ELR (cell line): ENCODE data around the gene KCNB1.
"Not testable (repeated sequence)": the region's sequence is repeated elsewhere in the genome, so short reads cannot be mapped to it uniquely, and the experiment has no call there.

Source experiments
- DNase-seq: peaks from one replicate; pipeline ENCODE4 v3.0.0-alpha.2; 2015; ENCODE audit warnings: low read depth

Gene KCNB1

DNA sequence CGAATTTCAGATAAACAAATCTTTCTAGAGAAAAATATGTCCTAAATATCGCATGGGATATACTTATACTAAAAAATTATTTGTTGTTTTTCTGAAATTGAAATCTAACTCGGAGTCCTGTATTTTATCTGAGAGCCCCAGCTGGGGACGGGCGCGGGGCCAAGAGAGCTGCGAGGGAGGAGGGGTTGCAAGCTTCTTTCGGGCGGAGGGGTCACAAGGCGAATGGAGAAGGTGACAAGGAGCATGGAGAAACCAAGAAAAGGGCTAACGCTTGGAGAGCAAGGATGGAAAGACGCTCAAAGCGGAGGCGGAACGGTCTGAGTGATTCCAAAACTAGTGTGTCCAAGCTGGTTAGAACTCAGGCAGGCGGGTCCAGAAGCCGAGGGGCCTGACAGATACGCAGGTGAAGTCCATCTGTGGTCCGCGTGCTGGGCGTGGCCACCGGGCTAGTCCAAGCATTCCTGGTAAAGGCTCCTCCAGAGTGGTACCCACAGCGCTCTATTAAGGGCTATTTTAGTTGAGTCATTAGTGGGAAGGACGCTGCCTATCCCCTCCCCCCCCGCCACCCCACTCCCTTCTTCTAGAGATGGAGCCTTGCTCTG, 163.2 kb downstream of the KCNB1 start:
- DNase-seq, result no peak

DNA sequence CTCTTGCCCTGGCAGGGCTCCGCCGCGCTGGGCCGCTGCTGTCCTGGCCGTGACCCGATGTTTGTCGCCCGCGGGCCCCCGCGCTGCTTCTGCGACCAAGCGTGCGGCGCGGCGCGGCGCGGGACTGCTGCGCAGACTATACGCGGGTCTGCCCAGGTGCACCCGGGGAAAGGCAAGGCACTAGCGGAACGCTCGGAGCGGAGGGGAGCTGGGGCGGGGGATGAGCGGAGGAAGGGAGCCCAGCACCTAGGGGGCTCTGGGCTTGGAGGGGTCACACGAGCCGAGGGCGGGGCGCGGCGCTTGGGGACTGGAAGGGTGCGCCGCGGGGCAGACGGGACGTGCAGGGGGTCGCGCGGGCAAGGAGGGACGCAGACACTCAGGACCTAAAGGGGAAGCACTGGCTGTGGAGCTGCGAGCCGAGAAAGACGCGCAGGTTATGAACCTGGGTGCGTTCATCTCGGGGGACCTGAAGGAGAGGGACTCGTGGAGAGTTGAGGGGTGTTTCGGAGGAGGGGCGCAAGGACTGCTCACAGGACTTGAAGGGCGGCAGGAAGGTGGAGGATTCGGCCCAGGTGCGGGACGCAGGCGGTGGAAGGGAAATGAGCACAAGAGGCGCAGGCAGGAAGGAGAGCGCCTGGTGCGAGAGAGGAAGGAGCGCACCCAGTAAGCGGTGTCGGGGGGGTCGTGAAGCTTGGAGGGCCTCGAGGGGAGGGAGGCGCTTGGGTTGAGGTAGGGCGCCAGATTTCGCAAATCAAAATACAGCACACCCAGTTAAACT, 163.8 kb downstream of the KCNB1 start:
- no peak for DNase-seq

DNA sequence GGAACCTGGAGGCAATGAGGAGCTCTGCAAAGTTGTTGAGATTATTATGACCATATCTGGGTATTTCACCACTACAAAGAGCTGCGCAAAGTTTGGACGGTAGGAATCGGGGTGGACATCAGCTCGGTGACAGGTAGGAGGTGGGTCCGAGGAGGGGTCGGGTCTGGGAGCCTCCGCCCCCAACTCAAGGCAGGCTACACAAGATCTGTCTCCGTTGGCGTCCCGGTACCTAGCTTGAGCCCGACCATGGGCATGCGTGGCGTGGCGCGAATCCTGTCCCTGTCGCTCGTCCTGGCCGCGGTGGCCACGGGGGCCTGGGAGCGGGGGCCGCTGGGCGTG, 164.4 kb downstream of the KCNB1 start:
- no peak for DNase-seq

DNA sequence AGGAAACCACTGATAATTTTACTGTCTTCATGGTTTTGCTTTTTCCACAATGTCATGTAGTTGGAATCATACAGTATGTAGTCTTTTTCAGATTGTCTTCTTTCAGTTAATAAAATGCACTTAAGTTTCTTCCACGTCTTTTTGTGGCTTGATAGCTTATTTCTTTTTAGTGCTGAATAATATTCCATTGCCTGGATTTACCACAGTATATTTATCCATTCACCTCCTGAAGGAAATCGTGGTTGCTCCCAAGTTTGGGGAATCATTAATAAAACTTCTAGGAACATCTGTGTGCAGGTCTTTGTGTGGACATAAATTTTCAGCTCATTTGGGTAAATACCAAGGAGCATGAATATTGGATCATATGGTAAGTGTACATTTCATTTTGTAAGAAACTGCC, 165.8 kb downstream of the KCNB1 start:
- DNase-seq, result no peak

DNA sequence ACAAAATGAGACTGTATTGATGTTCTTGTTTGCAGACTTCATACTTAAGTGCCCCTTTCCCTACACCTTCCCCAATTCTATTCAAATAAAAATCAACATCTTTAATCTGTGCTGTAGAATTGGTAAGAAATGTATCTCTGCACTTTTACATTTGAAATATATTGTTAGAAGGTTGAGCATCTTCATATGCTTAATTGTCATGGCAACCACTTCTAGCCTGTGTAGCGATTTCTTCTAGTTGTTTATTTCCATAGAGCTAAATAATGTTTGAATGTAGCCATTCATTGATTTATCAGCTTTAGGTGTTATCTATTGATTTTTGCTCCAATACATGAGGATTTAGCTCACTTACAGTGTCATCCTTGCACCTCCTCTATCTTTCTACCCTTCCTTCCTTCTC, 166.9 kb downstream of the KCNB1 start:
- DNase-seq, result no peak

DNA sequence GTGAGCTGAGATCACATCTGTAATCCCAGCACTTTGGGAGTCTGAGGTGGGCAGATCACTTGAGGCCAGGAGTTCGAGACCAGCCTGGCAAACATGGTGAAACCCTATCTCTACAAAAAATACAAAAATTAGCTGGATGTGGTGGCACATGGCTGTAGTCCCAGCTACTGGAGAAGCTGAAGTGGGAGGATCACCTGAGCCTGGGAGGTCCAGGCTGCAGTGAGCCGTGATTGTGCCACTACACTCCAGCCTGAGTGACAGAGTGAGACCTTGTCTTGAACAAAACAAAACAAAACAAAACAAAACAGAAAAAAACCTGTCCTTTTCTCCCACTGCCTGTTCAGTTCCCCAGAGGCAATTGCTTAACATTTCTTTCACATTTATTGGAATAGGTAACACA, 168.4 kb downstream of the KCNB1 start:
- not testable (repeated sequence) for DNase-seq
